Mammary epithelial cell (primary cell): ENCODE measurements around the gene ASPSCR1.

ENCODE experiments used
- EZH2 ChIP-seq: IDR thresholded peaks from 2 replicates; pipeline ENCODE4 v1.6.1; 2012; ENCODE audit warnings: low read length, inconsistent platforms, borderline replicate concordance
- TF ChIP-seq, protein P1 (sequence below), 2 donors: IDR thresholded peaks in 1 of 2; conservative IDR thresholded peaks in 1 of 2; 2 replicates each; pipeline ENCODE4 v1.5.1; 2011 to 2012; ENCODE audit warnings: inconsistent platforms in 2 of 2, low read length in 2 of 2, mild to moderate bottlenecking in 2 of 2, control low read depth in 1 of 2, low read depth in 1 of 2; ENCODE audit not compliant: insufficient read depth in 1 of 2; ENCODE audit errors: extremely low read depth in 1 of 2

DNA sequence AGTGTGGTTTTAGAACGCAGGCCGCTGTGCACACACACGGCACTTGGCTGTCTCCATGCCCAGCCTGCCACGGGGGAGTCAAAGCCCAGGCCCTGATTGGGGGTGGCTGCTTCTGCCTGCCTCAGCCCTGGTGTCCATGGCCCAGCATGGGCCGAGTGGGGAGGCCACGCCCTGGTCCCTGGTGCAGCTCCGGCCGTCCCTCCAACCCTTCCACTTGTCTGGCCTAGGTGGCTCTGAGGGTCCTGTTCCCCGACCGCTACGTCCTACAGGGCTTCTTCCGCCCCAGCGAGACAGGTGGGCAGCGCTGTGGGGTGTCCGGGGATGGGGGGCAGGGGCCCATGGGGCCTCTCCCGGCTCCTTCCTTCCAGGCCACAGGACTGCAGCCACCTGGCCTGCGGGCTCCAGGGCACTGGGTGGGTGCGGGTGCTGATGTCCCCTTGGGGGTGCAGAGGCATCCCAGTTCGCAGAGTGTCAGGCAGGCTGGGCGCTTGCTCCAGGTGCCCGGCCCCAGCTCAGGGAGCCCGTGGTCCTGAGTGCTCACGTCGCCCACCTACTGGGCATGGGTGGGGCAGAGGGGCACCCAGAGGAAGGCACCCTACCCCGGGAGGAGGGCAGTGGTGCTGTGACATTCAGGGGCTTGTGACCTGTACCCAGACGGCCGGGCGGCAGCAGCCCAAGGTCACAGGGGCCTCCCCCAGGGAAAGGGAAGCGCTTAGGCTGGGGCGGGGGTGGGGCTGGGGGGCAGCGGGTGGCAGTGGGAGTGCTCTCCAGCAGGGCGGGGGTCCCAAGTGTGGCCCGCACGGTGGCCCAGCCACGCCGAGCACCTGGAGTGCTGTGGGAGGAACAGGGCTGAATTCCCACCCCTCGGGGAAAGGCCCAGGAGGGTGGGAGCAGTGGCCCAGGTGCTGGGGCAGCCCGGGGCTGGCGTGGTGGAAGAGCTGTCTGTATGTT, 33.4 kb downstream of the ASPSCR1 start:
- TF ChIP-seq, protein P1, sequence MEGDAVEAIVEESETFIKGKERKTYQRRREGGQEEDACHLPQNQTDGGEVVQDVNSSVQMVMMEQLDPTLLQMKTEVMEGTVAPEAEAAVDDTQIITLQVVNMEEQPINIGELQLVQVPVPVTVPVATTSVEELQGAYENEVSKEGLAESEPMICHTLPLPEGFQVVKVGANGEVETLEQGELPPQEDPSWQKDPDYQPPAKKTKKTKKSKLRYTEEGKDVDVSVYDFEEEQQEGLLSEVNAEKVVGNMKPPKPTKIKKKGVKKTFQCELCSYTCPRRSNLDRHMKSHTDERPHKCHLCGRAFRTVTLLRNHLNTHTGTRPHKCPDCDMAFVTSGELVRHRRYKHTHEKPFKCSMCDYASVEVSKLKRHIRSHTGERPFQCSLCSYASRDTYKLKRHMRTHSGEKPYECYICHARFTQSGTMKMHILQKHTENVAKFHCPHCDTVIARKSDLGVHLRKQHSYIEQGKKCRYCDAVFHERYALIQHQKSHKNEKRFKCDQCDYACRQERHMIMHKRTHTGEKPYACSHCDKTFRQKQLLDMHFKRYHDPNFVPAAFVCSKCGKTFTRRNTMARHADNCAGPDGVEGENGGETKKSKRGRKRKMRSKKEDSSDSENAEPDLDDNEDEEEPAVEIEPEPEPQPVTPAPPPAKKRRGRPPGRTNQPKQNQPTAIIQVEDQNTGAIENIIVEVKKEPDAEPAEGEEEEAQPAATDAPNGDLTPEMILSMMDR (conservative IDR thresholded peaks at IDR 0.05 in 1 of 2, IDR thresholded peaks at IDR 0.05 in 1 of 2; ENCODE audit: extremely low read depth in 1 of 2, insufficient read depth in 1 of 2, low read depth in 1 of 2, low read length in 2 of 2), result no peak
- TF ChIP-seq EZH2, result no peak
